Activated CD8-positive, alpha-beta memory T cell treated with anti-CD3 and anti-CD28 coated beads for 24 hours (primary cell): ENCODE measurements around the gene NDUFB1.

Experiments used
- DNase-seq: peaks from one replicate; pipeline ENCODE4 v3.0.0-alpha.2; 2020

NDUFB1 gene

GRCh38 chr14:92088494-92088893 is 33.0 kb downstream of the NDUFB1 start:
- DNase-seq: no peak

DNA sequence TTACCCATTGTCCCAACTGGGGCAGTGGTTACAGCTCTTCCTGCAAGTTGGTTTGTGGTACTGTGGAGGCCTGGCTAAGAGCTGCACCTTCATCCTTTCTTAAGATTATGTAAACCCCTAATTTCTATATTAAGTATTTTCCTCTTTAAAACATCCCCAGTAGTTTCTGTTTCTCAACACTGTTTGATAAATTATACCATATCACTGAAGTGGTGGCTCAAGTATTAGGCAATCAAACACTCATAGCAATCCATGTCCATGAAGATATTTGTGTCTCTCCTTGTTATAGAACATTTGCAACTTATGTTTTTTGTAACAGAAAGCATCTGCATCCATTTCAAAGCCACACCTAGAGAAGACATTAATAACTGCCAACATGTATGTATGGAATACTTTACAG is 47.0 kb downstream of the NDUFB1 start:
- DNase-seq: no peak
